HL-60 (cell line): Measurements from ENCODE around the gene KCNH1.

Experiments
- DNase-seq, 2 experiments: peaks; one replicate each; pipeline ENCODE4 v3.0.0-alpha.2; 2010 to 2020; ENCODE audit warnings: low read depth in 1 of 2, low spot score in 1 of 2
- H3K27ac ChIP-seq: fragments of 250-450 bp; sonication (Bioruptor Pico); replicated peaks from 2 replicates; pipeline ENCODE4 v1.5.1; 2020; ENCODE audit warnings: mild to moderate bottlenecking, moderate library complexity
- H3K27me3 ChIP-seq: fragments of 250-450 bp; sonication (Bioruptor Pico); 2 replicates; pipeline ENCODE4 v1.5.1; 2021; ENCODE audit warnings: mild to moderate bottlenecking, moderate library complexity; ENCODE audit not compliant: insufficient read depth, poor library complexity, severe bottlenecking
- H3K4me3 ChIP-seq: replicated peaks from 2 replicates; pipeline ENCODE4 v1.5.1; 2011; ENCODE audit warnings: mild to moderate bottlenecking, control low read depth, low read length; ENCODE audit not compliant: insufficient read depth
- GABPA ChIP-seq: IDR thresholded peaks from 2 replicates; pipeline ENCODE4 v1.6.1; 2012; ENCODE audit warnings: low read depth
- POLR2AphosphoS5 ChIP-seq: IDR thresholded peaks from 2 replicates; pipeline ENCODE4 v1.6.1; 2012; ENCODE audit warnings: low read depth
- SPI1 ChIP-seq: IDR thresholded peaks from 2 replicates; pipeline ENCODE4 v1.6.1; 2012; ENCODE audit warnings: low read depth, mild to moderate bottlenecking, borderline replicate concordance
- TF ChIP-seq, protein P1 (sequence below): IDR thresholded peaks from one replicate; pipeline ENCODE4 v1.5.1; 2011; ENCODE audit warnings: low read length, control low read depth, inconsistent platforms; ENCODE audit not compliant: insufficient read depth
- TF ChIP-seq, protein P2 (sequence below): IDR thresholded peaks from 2 replicates; pipeline ENCODE4 v1.6.1; 2012; ENCODE audit warnings: low read depth; ENCODE audit not compliant: insufficient replicate concordance

The KCNH1 gene

GRCh38 chr1:210743038-210743437 is 390.9 kb downstream of the KCNH1 start:
- Histone ChIP-seq H3K27ac (no peak overlapping the region), H3K27me3 (no peaks in the 10 kb centered on the region), H3K4me3 (no peak overlapping the region)
- no peak for DNase-seq
- TF ChIP-seq GABPA (no peak), POLR2AphosphoS5 (no peak), SPI1 (no peak)
- TF ChIP-seq, protein P1, sequence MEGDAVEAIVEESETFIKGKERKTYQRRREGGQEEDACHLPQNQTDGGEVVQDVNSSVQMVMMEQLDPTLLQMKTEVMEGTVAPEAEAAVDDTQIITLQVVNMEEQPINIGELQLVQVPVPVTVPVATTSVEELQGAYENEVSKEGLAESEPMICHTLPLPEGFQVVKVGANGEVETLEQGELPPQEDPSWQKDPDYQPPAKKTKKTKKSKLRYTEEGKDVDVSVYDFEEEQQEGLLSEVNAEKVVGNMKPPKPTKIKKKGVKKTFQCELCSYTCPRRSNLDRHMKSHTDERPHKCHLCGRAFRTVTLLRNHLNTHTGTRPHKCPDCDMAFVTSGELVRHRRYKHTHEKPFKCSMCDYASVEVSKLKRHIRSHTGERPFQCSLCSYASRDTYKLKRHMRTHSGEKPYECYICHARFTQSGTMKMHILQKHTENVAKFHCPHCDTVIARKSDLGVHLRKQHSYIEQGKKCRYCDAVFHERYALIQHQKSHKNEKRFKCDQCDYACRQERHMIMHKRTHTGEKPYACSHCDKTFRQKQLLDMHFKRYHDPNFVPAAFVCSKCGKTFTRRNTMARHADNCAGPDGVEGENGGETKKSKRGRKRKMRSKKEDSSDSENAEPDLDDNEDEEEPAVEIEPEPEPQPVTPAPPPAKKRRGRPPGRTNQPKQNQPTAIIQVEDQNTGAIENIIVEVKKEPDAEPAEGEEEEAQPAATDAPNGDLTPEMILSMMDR: no peak
- TF ChIP-seq, protein P2, sequence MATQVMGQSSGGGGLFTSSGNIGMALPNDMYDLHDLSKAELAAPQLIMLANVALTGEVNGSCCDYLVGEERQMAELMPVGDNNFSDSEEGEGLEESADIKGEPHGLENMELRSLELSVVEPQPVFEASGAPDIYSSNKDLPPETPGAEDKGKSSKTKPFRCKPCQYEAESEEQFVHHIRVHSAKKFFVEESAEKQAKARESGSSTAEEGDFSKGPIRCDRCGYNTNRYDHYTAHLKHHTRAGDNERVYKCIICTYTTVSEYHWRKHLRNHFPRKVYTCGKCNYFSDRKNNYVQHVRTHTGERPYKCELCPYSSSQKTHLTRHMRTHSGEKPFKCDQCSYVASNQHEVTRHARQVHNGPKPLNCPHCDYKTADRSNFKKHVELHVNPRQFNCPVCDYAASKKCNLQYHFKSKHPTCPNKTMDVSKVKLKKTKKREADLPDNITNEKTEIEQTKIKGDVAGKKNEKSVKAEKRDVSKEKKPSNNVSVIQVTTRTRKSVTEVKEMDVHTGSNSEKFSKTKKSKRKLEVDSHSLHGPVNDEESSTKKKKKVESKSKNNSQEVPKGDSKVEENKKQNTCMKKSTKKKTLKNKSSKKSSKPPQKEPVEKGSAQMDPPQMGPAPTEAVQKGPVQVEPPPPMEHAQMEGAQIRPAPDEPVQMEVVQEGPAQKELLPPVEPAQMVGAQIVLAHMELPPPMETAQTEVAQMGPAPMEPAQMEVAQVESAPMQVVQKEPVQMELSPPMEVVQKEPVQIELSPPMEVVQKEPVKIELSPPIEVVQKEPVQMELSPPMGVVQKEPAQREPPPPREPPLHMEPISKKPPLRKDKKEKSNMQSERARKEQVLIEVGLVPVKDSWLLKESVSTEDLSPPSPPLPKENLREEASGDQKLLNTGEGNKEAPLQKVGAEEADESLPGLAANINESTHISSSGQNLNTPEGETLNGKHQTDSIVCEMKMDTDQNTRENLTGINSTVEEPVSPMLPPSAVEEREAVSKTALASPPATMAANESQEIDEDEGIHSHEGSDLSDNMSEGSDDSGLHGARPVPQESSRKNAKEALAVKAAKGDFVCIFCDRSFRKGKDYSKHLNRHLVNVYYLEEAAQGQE: no peak

- no peak overlapping the region for H3K4me3 ChIP-seq
- no peak for DNase-seq
- H3K27me3 ChIP-seq: no peaks in the 10 kb centered on the region
- H3K27ac ChIP-seq: no peak overlapping the region
- TF ChIP-seq POLR2AphosphoS5 (no peak), GABPA (no peak), SPI1 (no peak)
- TF ChIP-seq, protein P1: no peak
- TF ChIP-seq, protein P2: no peak
These were observed 392.4 kb downstream of the KCNH1 start for GRCh38 chr1:210741564-210741963.

GRCh38 chr1:210739627-210740026 is 394.3 kb downstream of the KCNH1 start:
- TF ChIP-seq SPI1: no peak
- TF ChIP-seq, protein P2: peak; percentile 88
- Histone ChIP-seq H3K4me3 (no peak overlapping the region), H3K27me3 (no peaks in the 10 kb centered on the region), H3K27ac (no peak overlapping the region)
- DNase-seq: no peak

DNA sequence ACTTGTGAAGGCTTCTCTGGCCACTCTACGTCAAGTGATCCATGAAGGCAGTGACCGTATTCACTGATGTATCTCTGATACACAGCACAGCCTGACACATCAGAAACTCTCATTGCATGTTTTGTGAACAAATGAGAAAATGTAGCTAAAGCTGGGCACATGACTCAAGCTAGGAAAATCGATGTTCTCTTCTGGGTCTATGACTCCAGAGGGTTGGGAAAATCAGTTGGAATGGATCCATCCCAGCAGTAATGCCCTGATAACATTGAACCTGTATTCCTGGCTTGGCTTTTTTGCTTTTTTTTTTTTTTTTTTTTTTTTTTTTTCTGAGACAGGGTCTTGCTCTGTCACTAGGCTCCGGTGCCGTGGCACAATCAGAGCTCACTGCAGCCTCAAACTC is 395.7 kb downstream of the KCNH1 start:
- no peak overlapping the region for H3K4me3 ChIP-seq
- DNase-seq: no peak
- H3K27ac ChIP-seq: no peak overlapping the region
- TF ChIP-seq GABPA (no peak), SPI1 (no peak), POLR2AphosphoS5 (no peak)
- TF ChIP-seq, protein P2: no peak
- TF ChIP-seq, protein P1: no peak
- H3K27me3 ChIP-seq: no peaks in the 10 kb centered on the region
